ENCODE data around the gene IGFBP6.

IGFBP6 gene

DNA sequence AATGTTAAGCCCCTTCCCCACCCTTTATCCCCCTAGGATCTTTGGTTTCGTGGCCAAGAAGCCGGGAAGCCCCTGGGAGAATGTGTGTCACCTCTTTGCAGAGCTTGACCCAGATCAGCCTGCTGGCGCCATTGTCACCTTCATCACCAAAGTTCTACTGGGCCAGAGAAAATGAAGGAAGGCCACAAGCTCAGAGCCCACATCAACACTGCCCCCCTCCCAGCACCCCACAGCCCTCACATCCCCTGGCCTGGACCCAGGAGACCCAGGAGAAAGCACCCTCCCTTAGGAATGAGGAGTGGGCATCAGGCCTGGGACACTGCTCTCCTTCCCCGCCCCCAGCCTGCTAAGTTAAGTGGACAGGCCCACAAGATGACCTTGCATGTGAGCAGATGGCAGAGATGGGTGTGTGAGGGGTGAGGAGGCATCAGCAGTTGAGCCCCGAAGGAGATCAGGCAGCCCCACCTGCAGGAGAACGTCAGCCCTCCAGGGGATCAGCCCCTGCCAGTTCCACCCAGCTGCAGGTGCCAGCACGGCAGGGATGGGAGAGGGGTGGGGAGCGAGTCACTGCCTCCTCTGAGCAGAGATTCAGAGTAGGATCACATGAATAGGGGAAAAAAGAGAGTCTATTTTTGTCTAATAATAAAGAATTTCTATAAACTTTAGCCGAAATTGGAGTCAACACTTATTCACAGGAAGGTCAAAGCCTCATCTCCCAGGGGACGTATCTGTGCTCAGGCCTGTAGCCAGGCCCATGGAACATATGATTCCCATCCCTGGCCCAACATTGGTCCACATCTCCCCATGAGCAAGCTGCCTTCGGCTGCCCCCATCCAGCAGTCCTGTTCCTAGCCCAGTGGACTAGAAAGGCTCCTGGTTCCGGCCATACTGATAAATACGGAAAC lies 33.5 kb upstream of the IGFBP6 start:
- TF ChIP-seq, protein P1, sequence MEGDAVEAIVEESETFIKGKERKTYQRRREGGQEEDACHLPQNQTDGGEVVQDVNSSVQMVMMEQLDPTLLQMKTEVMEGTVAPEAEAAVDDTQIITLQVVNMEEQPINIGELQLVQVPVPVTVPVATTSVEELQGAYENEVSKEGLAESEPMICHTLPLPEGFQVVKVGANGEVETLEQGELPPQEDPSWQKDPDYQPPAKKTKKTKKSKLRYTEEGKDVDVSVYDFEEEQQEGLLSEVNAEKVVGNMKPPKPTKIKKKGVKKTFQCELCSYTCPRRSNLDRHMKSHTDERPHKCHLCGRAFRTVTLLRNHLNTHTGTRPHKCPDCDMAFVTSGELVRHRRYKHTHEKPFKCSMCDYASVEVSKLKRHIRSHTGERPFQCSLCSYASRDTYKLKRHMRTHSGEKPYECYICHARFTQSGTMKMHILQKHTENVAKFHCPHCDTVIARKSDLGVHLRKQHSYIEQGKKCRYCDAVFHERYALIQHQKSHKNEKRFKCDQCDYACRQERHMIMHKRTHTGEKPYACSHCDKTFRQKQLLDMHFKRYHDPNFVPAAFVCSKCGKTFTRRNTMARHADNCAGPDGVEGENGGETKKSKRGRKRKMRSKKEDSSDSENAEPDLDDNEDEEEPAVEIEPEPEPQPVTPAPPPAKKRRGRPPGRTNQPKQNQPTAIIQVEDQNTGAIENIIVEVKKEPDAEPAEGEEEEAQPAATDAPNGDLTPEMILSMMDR (IDR thresholded peaks at IDR 0.05; ENCODE audit: low read depth, low read length, missing control alignments) = no peak
- no peak overlapping the region for H3K4me3 ChIP-seq (ENCODE audit: low read depth, low read length)
- in situ Hi-C loops (cut with HindIII; ENCODE audit: low sequenced_read_pairs) = no loop called here
- DNase-seq (ENCODE audit: low read depth) = no peak

DNA sequence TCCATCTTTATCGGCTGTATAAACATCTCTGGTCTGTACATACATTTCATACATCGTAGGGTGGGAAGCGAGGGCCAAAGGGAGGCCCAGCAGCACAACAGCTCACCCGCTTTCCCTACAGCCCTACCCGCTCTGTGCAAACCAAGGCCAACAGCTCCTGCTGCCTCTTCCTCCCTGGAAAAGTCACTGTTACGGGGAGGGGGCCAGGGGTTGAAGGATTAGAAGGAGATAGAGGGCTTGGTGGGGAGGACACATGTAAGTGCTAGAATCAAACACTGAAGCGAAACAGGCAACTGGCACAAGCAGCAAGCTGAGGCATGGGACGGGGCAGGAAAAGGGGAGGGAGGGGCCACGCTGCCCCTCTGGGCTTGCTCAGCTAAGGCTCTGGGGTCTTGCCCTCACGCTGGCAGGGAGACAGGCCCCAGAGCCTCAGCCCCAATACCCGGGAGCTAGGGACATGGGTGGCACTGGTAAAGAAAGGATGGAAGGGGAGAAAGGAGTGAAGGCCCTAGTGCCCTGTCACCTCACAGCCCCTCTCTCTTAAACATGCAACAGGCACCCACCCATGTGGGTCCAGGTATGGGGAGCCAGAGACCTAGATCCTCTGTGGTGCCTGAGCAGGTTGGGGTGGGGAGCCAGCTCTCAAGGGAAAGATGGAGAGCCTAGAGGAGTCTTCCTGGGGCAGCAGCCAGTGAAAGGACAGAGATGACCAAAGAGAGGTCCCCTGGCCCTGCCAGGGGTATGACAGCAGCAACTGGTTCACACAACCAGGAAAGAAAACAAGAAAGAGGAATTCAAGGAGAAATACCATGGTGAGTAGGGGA lies 32.6 kb upstream of the IGFBP6 start:
- in situ Hi-C loops (cut with HindIII; ENCODE audit: low sequenced_read_pairs) = loop anchor here (5.0 kb wide), 2 partner anchors 37 to 107 kb away; partner anchors contain the start of gene SOAT2
- DNase-seq (ENCODE audit: low read depth) = no peak
- no peak overlapping the region for H3K4me3 ChIP-seq (ENCODE audit: low read depth, low read length)
- TF ChIP-seq, protein P1 (IDR thresholded peaks at IDR 0.05; ENCODE audit: low read depth, low read length, missing control alignments) = no peak

DNA sequence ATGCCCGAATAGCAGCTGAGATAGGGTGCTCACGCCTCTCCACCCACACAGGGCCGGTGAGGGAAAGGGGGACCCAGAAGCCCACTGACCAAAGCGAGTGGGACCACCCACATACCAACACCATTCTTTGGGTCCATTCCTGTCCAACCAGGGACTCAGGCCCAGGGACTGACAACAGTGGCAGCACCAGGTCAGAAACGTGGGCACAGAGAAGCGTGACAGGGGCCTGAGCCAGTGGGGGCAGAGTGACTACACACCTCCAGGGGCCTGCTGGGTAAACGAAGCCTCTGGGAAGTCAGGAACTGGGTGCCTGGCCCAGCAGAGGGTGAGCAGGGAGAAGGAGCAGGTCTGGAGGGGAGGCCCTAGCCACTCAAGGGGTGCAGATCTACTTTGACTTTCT lies 32.0 kb upstream of the IGFBP6 start:
- no peak overlapping the region for H3K4me3 ChIP-seq (ENCODE audit: low read depth, low read length)
- TF ChIP-seq, protein P1 (IDR thresholded peaks at IDR 0.05; ENCODE audit: low read depth, low read length, missing control alignments) = no peak
- in situ Hi-C loops (cut with HindIII; ENCODE audit: low sequenced_read_pairs) = loop anchor here (5.0 kb wide), 2 partner anchors 37 to 107 kb away; partner anchors contain the start of gene SOAT2
- DNase-seq (ENCODE audit: low read depth) = no peak

DNA sequence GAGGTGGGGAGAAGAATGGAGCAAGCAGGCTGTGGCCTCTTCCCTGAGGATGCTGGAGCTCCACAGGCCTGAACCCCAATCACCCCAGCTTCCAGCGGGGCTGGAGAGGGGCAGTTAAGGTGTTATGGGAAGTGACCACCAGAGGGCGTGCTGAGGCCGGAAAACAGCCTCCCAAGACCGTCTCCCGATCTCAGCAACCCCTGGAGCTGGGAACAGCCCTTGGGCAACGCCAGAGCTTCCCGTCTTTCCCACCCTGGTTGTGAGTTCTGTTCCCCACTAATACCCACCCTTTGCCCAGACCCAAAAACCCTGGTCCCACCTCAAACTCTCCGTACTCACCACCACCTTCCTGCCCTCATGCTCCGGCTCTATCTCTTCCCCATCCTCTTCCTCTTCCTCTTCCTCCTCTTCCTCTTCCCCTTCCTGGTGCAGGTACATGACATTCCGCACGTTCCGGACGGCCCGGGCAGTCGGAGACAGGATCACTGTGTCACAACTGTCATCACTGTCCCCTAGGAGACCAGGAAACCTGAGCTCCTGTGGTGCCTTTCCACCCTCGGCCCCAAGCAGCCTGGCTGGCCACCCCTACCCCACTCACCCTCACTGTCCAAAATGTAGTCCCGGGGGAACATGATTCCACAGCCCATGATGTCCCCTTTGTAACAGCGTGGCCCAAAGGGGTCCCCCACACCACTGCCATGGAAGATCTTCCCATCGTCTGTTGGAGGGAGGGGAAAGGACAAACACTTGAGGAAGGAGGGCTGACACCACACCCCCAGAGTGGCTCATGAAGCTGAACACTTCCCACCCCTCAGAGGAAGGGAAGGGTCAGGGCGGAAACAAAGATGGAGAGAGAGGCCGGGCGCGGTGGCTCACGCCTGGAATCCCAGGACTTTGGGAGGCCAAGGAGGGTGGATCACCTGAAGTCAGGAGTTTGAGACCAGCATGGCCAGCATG lies 31.2 kb upstream of the IGFBP6 start:
- TF ChIP-seq, protein P1 (IDR thresholded peaks at IDR 0.05; ENCODE audit: low read depth, low read length, missing control alignments) = peak; percentile 80
- in situ Hi-C loops (cut with HindIII; ENCODE audit: low sequenced_read_pairs) = loop anchor here (5.0 kb wide), 2 partner anchors 36 to 106 kb away; partner anchors contain the start of gene SOAT2
- DNase-seq (ENCODE audit: low read depth) = peak; percentile 66
- H3K4me3 ChIP-seq (ENCODE audit: low read depth, low read length) = no peak overlapping the region

DNA sequence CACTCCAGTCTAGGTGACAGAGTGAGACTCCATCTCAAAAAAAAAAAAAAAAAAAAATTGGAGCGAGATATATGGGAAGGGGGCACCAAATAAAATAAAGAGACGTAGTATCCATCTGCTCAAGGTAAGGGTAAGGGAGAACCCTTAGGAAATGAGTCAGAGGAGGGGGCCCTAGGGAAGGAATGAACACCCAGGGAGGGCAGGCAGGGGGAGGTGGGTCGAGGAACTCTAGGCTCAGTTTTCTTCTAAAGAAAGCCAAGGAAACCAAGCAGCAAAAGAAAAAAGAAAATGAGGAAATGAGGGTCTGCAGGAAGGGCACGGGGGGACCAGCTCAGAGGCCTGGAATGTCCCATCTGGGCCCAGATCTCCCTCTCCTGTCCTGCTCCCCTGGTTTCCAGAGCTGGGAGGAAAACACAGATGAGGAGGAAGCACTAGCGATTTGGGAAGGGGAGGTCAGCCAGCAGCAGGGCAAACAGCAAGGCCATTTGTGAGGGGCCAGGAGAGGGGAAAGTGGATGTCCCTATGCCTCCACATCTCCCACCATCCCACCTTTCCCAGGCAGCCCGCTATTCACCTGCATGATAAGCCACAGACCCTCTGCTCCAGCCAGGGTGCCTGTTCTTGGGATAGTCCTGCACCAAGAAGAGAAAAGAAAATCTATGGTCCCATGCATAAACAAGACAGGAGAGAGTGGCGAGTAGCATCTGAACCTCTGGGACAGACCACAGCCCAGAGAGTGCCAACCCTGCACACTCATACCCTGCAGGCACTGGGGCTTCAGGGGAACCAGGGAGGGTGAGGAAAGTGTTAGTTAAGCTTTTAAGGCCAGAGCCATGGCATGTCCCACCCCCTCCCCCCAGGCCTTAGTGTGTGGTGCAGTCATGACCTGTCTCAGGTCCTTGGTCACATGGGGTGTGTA lies 30.1 kb upstream of the IGFBP6 start:
- H3K4me3 ChIP-seq (ENCODE audit: low read depth, low read length) = no peak overlapping the region
- no peak for DNase-seq (ENCODE audit: low read depth)
- TF ChIP-seq, protein P1 (IDR thresholded peaks at IDR 0.05; ENCODE audit: low read depth, low read length, missing control alignments) = no peak
- in situ Hi-C loops (cut with HindIII; ENCODE audit: low sequenced_read_pairs) = loop anchor here (5.0 kb wide), 2 partner anchors 35 to 105 kb away; partner anchors contain the start of gene SOAT2
